Measurements from ENCODE around the gene ALK.

Gene ALK

GRCh38 chr2:29443627-29444026 lies 477.8 kb downstream of the ALK start:
- no peak for TF ChIP-seq CTCF (IDR thresholded peaks at IDR 0.05; ENCODE audit: insufficient read depth, missing control alignments)
- no peak for FAIRE-seq
- no peak for DNase-seq (ENCODE audit: insufficient read length, low spot score)

GRCh38 chr2:29443151-29443550 lies 478.2 kb downstream of the ALK start:
- no peak for DNase-seq (ENCODE audit: insufficient read length, low spot score)
- no peak for FAIRE-seq
- no peak for TF ChIP-seq CTCF (IDR thresholded peaks at IDR 0.05; ENCODE audit: insufficient read depth, missing control alignments)

GRCh38 chr2:29440921-29441623 lies 480.3 kb downstream of the ALK start:
- no peak for TF ChIP-seq CTCF (IDR thresholded peaks at IDR 0.05; ENCODE audit: insufficient read depth, missing control alignments)
- no peak for DNase-seq (ENCODE audit: insufficient read length, low spot score)
- FAIRE-seq, result no peak

GRCh38 chr2:29433920-29434319 lies 487.5 kb downstream of the ALK start:
- no peak for TF ChIP-seq CTCF (IDR thresholded peaks at IDR 0.05; ENCODE audit: insufficient read depth, missing control alignments)
- DNase-seq (ENCODE audit: insufficient read length, low spot score) (no peak), FAIRE-seq (no peak)

- DNase-seq (ENCODE audit: insufficient read length, low spot score), result no peak
- TF ChIP-seq CTCF (IDR thresholded peaks at IDR 0.05; ENCODE audit: insufficient read depth, missing control alignments), result no peak
- FAIRE-seq, result no peak
Measured at GRCh38 chr2:29433128-29433527, 488.3 kb downstream of the ALK start.

- DNase-seq (ENCODE audit: insufficient read length, low spot score) (no peak), FAIRE-seq (no peak)
- TF ChIP-seq CTCF (IDR thresholded peaks at IDR 0.05; ENCODE audit: insufficient read depth, missing control alignments), result no peak
Measured at GRCh38 chr2:29431485-29431884, 489.9 kb downstream of the ALK start.

- DNase-seq (ENCODE audit: insufficient read length, low spot score) (no peak), FAIRE-seq (no peak)
- no peak for TF ChIP-seq CTCF (IDR thresholded peaks at IDR 0.05; ENCODE audit: insufficient read depth, missing control alignments)
Measured at GRCh38 chr2:29430382-29431112, 490.8 kb downstream of the ALK start.

All from D721Med (cell line).